Measurements from ENCODE around the gene TCTA. TPM values are rescaled to one million over a fixed set of nuclear protein-coding genes. Genes with fewer than 3 reads are reported as not detected.

TCTA gene
- total RNA-seq, 1 experiment from 2014 or later: 17.2 TPM

DNA sequence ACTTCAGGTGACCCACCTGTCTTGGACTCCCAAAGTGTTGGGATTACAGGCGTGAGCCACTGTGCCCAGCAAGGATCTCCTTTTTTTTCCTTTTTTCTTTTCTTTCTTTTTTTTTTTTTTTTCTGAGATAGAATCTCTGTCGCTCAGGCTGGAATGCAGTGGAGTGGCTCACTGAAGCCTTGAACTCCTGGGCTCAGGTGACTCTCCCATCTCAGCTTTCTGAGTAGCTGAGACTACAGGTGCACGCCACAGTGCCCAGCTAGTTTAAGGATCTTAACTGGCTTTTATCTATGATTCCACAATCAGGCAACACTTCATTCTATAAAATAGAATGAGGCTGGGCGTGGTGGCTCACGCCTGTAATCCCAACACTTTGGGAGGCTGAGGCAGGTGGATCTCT lies 33.2 kb downstream of the TCTA start:
- intact Hi-C loops (cut with micrococcal nuclease): no loop called here
- DNase-seq (ENCODE audit: unreplicated experiment): no peak
- CTCF ChIA-PET: interaction anchor here (0.9 to 2.2 kb wide), 2 partner anchors 78 to 105 kb away, joined by 4 to 7 read pairs; partner anchors contain the start of gene USP4
- Mint-ChIP-seq H3K36me3 (ENCODE audit: insufficient read depth, unreplicated experiment) (peaks cover 10% of the 10 kb centered on the region), H3K27ac (ENCODE audit: low read depth, unreplicated experiment) (no peak overlapping the region), H3K4me1 (ENCODE audit: insufficient read depth, unreplicated experiment) (peaks cover 7% of the 10 kb centered on the region), H3K9me3 (ENCODE audit: unreplicated experiment) (no peaks in the 10 kb centered on the region), H3K4me3 (ENCODE audit: unreplicated experiment) (no peak overlapping the region), H3K27me3 (ENCODE audit: insufficient read depth, unreplicated experiment) (no peaks in the 10 kb centered on the region)
- POLR2A ChIA-PET: interaction anchor here (0.7 to 3.0 kb wide), 7 partner anchors 16 to 106 kb away, joined by 3 to 21 read pairs (median 4); partner anchors contain the start of genes DAG1, NICN1, RHOA and TCTA
- no TSS peak for BruUV-seq (replicated peaks)
- no peak for TF ChIP-seq CTCF (IDR thresholded peaks at IDR 0.05; ENCODE audit: unreplicated experiment)

DNA sequence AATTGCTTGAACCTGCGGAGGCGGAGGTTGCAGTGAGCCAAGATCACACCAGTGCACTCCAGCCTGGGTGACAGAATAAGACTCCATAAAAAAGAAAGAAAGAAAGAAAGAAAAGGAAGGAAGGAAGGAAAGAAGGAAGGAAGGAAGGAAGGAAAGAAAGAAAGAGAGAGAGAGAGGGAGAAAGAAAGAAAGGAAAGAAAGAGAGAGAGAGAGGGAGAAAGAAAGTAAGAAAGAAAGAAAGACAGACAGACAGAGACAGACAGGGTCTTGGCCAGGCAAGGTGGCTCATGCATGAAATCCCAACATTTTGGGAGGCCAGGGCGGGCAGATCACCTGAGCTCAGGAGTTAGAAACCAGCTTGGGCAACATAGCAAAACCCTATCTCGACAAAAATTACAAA lies 41.4 kb downstream of the TCTA start:
- TF ChIP-seq CTCF (IDR thresholded peaks at IDR 0.05; ENCODE audit: unreplicated experiment): no peak
- H3K9me3 Mint-ChIP-seq (ENCODE audit: unreplicated experiment): no peaks in the 10 kb centered on the region
- H3K27ac Mint-ChIP-seq (ENCODE audit: low read depth, unreplicated experiment): no peak overlapping the region
- H3K4me3 Mint-ChIP-seq (ENCODE audit: unreplicated experiment): no peak overlapping the region
- H3K4me1 Mint-ChIP-seq (ENCODE audit: insufficient read depth, unreplicated experiment): peaks cover 16% of the 10 kb centered on the region
- intact Hi-C loops (cut with micrococcal nuclease): loop anchor here (5.0 kb wide), 1 partner anchor 219 kb away; the partner anchor contains the start of gene APEH
- no peaks in the 10 kb centered on the region for H3K27me3 Mint-ChIP-seq (ENCODE audit: insufficient read depth, unreplicated experiment)
- no peak for DNase-seq (ENCODE audit: unreplicated experiment)
- POLR2A ChIA-PET: interaction anchor here (0.8 to 3.7 kb wide), 2 partner anchors 9 to 17 kb away, joined by 4 to 24 read pairs; partner anchors contain the start of gene DAG1
- no TSS peak for BruUV-seq (replicated peaks)
- CTCF ChIA-PET: interaction anchor here (0.6 to 1.0 kb wide), 3 partner anchors 32 to 294 kb away, joined by 3 read pairs; no protein-coding TSS in a partner anchor
- H3K36me3 Mint-ChIP-seq (ENCODE audit: insufficient read depth, unreplicated experiment): peaks cover 10% of the 10 kb centered on the region

- no TSS peak for BruUV-seq (replicated peaks)
- Mint-ChIP-seq H3K4me1 (ENCODE audit: insufficient read depth, unreplicated experiment) (peaks cover 10% of the 10 kb centered on the region), H3K4me3 (ENCODE audit: unreplicated experiment) (no peak overlapping the region), H3K9me3 (ENCODE audit: unreplicated experiment) (no peaks in the 10 kb centered on the region), H3K27me3 (ENCODE audit: insufficient read depth, unreplicated experiment) (no peaks in the 10 kb centered on the region), H3K27ac (ENCODE audit: low read depth, unreplicated experiment) (no peak overlapping the region), H3K36me3 (ENCODE audit: insufficient read depth, unreplicated experiment) (peaks cover 4% of the 10 kb centered on the region)
- ChIA-PET POLR2A (interaction anchor here (0.7 to 3.7 kb wide), 4 partner anchors 10 to 641 kb away, joined by 3 to 24 read pairs (median 4); partner anchors contain the start of gene DAG1), CTCF (interaction anchor here (0.6 to 1.7 kb wide), 6 partner anchors 10 to 259 kb away, joined by 3 to 4 read pairs (median 3); no protein-coding TSS in a partner anchor)
- peak; percentile 68 for DNase-seq (ENCODE audit: unreplicated experiment)
- TF ChIP-seq CTCF (IDR thresholded peaks at IDR 0.05; ENCODE audit: unreplicated experiment): no peak
- intact Hi-C loops (cut with micrococcal nuclease): loop anchor here (5.0 kb wide), 1 partner anchor 218 kb away; the partner anchor contains the start of gene APEH
Measured at GRCh38 chr3:49454458-49454857, 42.2 kb downstream of the TCTA start.

GRCh38 chr3:49454898-49455681 lies 42.9 kb downstream of the TCTA start:
- BruUV-seq (replicated peaks): no TSS peak
- TF ChIP-seq CTCF (IDR thresholded peaks at IDR 0.05; ENCODE audit: unreplicated experiment): no peak
- no peak overlapping the region for H3K4me3 Mint-ChIP-seq (ENCODE audit: unreplicated experiment)
- POLR2A ChIA-PET: interaction anchor here (0.7 to 3.7 kb wide), 3 partner anchors 15 to 640 kb away, joined by 3 to 24 read pairs (median 3); partner anchors contain the start of gene DAG1
- no peaks in the 10 kb centered on the region for H3K9me3 Mint-ChIP-seq (ENCODE audit: unreplicated experiment)
- CTCF ChIA-PET: interaction anchor here (0.8 to 1.7 kb wide), 6 partner anchors 11 to 84 kb away, joined by 3 to 4 read pairs (median 3); no protein-coding TSS in a partner anchor
- H3K36me3 Mint-ChIP-seq (ENCODE audit: insufficient read depth, unreplicated experiment): no peaks in the 10 kb centered on the region
- intact Hi-C loops (cut with micrococcal nuclease): loop anchor here (5.0 kb wide), 1 partner anchor 217 kb away; the partner anchor contains the start of gene APEH
- DNase-seq (ENCODE audit: unreplicated experiment): no peak
- no peak overlapping the region for H3K27ac Mint-ChIP-seq (ENCODE audit: low read depth, unreplicated experiment)
- H3K4me1 Mint-ChIP-seq (ENCODE audit: insufficient read depth, unreplicated experiment): peaks cover 9% of the 10 kb centered on the region
- H3K27me3 Mint-ChIP-seq (ENCODE audit: insufficient read depth, unreplicated experiment): no peaks in the 10 kb centered on the region
